MM.1S (cell line): ENCODE measurements around the gene ETV6.
A peak's percentile ranks its signal among the peaks of the same experiment; 100 is the strongest.

Source experiments
- DNase-seq: peaks from one replicate; pipeline ENCODE4 v3.0.0-alpha.2; 2015
- H2AFZ ChIP-seq: fragments of 300-600 bp; sonication (generic); 2 replicates; pipeline ENCODE4 v1.6.0; 2016; ENCODE audit warnings: antibody characterized with exemption, low read length
- H3F3A ChIP-seq: fragments of 300-600 bp; sonication (generic); 2 replicates; pipeline ENCODE4 v1.6.1; 2016; ENCODE audit warnings: mild to moderate bottlenecking, antibody characterized with exemption, low read length, moderate library complexity, mixed read lengths; ENCODE audit not compliant: insufficient read depth
- H3K27ac ChIP-seq: fragments of 300-600 bp; sonication (generic); 2 replicates; pipeline ENCODE4 v1.5.1; 2016; ENCODE audit warnings: mild to moderate bottlenecking, low read length
- H3K27me3 ChIP-seq: fragments of 300-600 bp; sonication (generic); replicated peaks from 2 replicates; pipeline ENCODE4 v1.6.0; 2016; ENCODE audit warnings: low read length; ENCODE audit not compliant: insufficient read depth
- H3K36me3 ChIP-seq: fragments of 300-600 bp; sonication (generic); replicated peaks from 2 replicates; pipeline ENCODE4 v1.6.1; 2016; ENCODE audit warnings: mild to moderate bottlenecking, low read length, mixed read lengths; ENCODE audit not compliant: insufficient read depth
- H3K4me1 ChIP-seq: fragments of 300-600 bp; sonication (generic); 2 replicates; pipeline ENCODE4 v1.6.1; 2016; ENCODE audit warnings: low read length, mixed read lengths
- H3K4me2 ChIP-seq: fragments of 300-600 bp; sonication (generic); 2 replicates; pipeline ENCODE4 v1.6.0; 2016; ENCODE audit warnings: low read depth, low read length
- H3K4me3 ChIP-seq: fragments of 300-600 bp; sonication (generic); 2 replicates; pipeline ENCODE4 v1.5.1; 2016; ENCODE audit warnings: low read length, mixed read lengths
- H3K79me2 ChIP-seq: fragments of 300-600 bp; sonication (generic); 2 replicates; pipeline ENCODE4 v1.6.1; 2016; ENCODE audit warnings: mixed run types, low read length, mixed read lengths
- H3K9ac ChIP-seq: fragments of 300-600 bp; sonication (generic); 2 replicates; pipeline ENCODE4 v1.6.1; 2016; ENCODE audit warnings: low read length, mixed read lengths
- H3K9me2 ChIP-seq: fragments of 300-600 bp; sonication (generic); replicated peaks from 2 replicates; pipeline ENCODE4 v1.6.1; 2016; ENCODE audit warnings: mild to moderate bottlenecking, low read length, mixed read lengths; ENCODE audit not compliant: insufficient read depth
- H3K9me3 ChIP-seq: fragments of 300-600 bp; sonication (generic); replicated peaks from 2 replicates; pipeline ENCODE4 v1.6.1; 2016; ENCODE audit warnings: mild to moderate bottlenecking, low read length, mixed read lengths; ENCODE audit not compliant: insufficient read depth
- H4K20me1 ChIP-seq: fragments of 300-600 bp; sonication (generic); 2 replicates; pipeline ENCODE4 v1.6.1; 2016; ENCODE audit warnings: mild to moderate bottlenecking, low read length, moderate library complexity, mixed read lengths; ENCODE audit not compliant: insufficient read depth
- CTCF ChIP-seq: fragments of 300-600 bp; sonication (generic); IDR thresholded peaks from 2 replicates; pipeline ENCODE4 v1.5.1; 2016; ENCODE audit warnings: antibody characterized with exemption, low read length, mixed read lengths
- EZH2 ChIP-seq: fragments of 300-600 bp; sonication (generic); optimal IDR thresholded peaks from 2 replicates; pipeline ENCODE3; 2017; ENCODE audit warnings: low read depth, mild to moderate bottlenecking, antibody characterized with exemption, low read length, mixed read lengths
- EZH2phosphoT487 ChIP-seq: fragments of 300-600 bp; sonication (generic); IDR thresholded peaks from 2 replicates; pipeline ENCODE4 v1.6.1; 2018; ENCODE audit warnings: antibody characterized with exemption, low read length

The ETV6 gene

GRCh38 chr12:11607313-11608081, 42.0 kb upstream of the ETV6 start:
- H3K9ac ChIP-seq = no peak overlapping the region
- H3K4me1 ChIP-seq = peaks cover 3% of the 10 kb centered on the region
- no peaks in the 10 kb centered on the region for H3K27me3 ChIP-seq
- H3K4me2 ChIP-seq = no peak overlapping the region
- H3K79me2 ChIP-seq = no peaks in the 10 kb centered on the region
- no peak overlapping the region for H2AFZ ChIP-seq
- H3K4me3 ChIP-seq = no peak overlapping the region
- H4K20me1 ChIP-seq = no peaks in the 10 kb centered on the region
- H3K27ac ChIP-seq = no peak overlapping the region
- H3K36me3 ChIP-seq = no peaks in the 10 kb centered on the region
- H3K9me3 ChIP-seq = no peaks in the 10 kb centered on the region
- no peak for DNase-seq
- no peak for TF ChIP-seq EZH2phosphoT487
- no peak for TF ChIP-seq CTCF
- TF ChIP-seq EZH2 = no peak
- no peaks in the 10 kb centered on the region for H3F3A ChIP-seq
- H3K9me2 ChIP-seq = no peaks in the 10 kb centered on the region

GRCh38 chr12:11609045-11609444, 40.4 kb upstream of the ETV6 start:
- Histone ChIP-seq H3K27me3 (no peaks in the 10 kb centered on the region), H3K79me2 (no peaks in the 10 kb centered on the region), H2AFZ (no peak overlapping the region), H3K27ac (no peak overlapping the region), H3K36me3 (no peaks in the 10 kb centered on the region), H3K9me2 (no peaks in the 10 kb centered on the region), H3K4me3 (no peak overlapping the region), H4K20me1 (no peaks in the 10 kb centered on the region), H3K4me2 (no peak overlapping the region), H3F3A (no peaks in the 10 kb centered on the region), H3K9ac (no peak overlapping the region), H3K4me1 (no peaks in the 10 kb centered on the region), H3K9me3 (no peaks in the 10 kb centered on the region)
- no peak for DNase-seq
- TF ChIP-seq EZH2phosphoT487 = no peak

GRCh38 chr12:11615481-11615880, 34.0 kb upstream of the ETV6 start:
- Histone ChIP-seq H3K4me1 (0 out of 2 replicates have a peak, but pooled peaks cover 8% of the 10 kb centered on the region), H3K79me2 (no peaks in the 10 kb centered on the region), H3K4me3 (no peak overlapping the region), H3K27me3 (no peaks in the 10 kb centered on the region), H3K9me2 (no peaks in the 10 kb centered on the region), H3K36me3 (no peaks in the 10 kb centered on the region), H2AFZ (no peak overlapping the region), H3K4me2 (no peak overlapping the region), H3K9ac (no peak overlapping the region), H3K27ac (no peak overlapping the region), H3F3A (no peaks in the 10 kb centered on the region), H3K9me3 (no peaks in the 10 kb centered on the region), H4K20me1 (no peaks in the 10 kb centered on the region)
- TF ChIP-seq EZH2phosphoT487 = no peak
- TF ChIP-seq EZH2 = no peak
- DNase-seq = peak; percentile 78

GRCh38 chr12:11618046-11618445, 31.4 kb upstream of the ETV6 start:
- no peak for DNase-seq
- Histone ChIP-seq H3K27ac (no peak overlapping the region), H3K9ac (no peak overlapping the region), H3K4me1 (0 out of 2 replicates have a peak, but pooled peaks cover 8% of the 10 kb centered on the region), H2AFZ (no peak overlapping the region), H3K4me3 (no peak overlapping the region), H3F3A (no peaks in the 10 kb centered on the region), H3K36me3 (no peaks in the 10 kb centered on the region), H3K27me3 (no peaks in the 10 kb centered on the region), H3K9me3 (no peaks in the 10 kb centered on the region), H3K4me2 (no peak overlapping the region), H4K20me1 (no peaks in the 10 kb centered on the region), H3K79me2 (no peaks in the 10 kb centered on the region), H3K9me2 (no peaks in the 10 kb centered on the region)
- TF ChIP-seq CTCF (no peak), EZH2phosphoT487 (no peak), EZH2 (no peak)
